ENCODE data around the gene CAT.
A peak's percentile ranks its signal among the peaks of the same experiment; 100 is the strongest.

The CAT gene

GRCh38 chr11:34499719-34500500, 61.2 kb downstream of the CAT start:
- DNase-seq, result no peak

- no peak for DNase-seq
Measured at GRCh38 chr11:34501500-34501899, 62.8 kb downstream of the CAT start.

DNA sequence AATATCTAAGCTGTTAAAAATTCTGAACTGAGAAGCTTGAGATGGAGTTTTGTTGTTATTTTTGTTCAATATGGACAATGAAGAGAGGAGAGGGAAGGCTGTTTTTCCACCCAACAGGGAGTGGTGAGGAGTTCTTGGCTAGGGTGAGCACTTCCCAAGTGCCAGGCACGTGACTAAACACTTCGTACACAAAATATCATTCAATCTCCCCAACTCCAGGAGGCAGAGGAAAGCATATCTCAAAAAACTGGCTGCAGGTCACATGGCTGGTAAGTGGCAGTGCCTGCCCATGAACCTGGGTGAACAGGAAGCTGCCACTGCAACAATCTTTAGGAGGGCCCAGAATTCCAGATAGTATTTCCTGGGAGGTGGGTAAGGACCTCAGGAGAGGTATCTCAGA, 63.2 kb downstream of the CAT start:
- DNase-seq, result no peak

DNA sequence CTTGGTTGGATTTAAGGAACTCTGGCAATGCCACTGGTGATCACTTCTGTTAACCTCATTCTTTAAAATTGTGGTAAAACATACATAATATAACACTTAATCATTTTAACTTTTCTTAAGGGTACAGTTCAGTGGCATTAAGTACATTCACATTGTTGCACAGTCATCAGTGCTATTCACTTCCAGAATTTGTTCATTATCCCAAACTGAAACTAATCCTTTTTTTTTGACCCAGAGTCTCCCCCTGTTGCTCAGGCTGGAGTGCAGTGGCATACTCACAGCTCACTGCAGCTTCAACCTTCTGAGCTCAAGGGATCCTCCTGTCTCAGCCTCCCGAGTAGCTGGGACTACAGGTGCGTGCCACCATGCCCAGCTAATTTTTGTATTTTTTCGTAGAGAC, 64.2 kb downstream of the CAT start:
- DNase-seq, result no peak

- DNase-seq, result no peak
Measured at GRCh38 chr11:34505874-34506273, 67.1 kb downstream of the CAT start.

DNA sequence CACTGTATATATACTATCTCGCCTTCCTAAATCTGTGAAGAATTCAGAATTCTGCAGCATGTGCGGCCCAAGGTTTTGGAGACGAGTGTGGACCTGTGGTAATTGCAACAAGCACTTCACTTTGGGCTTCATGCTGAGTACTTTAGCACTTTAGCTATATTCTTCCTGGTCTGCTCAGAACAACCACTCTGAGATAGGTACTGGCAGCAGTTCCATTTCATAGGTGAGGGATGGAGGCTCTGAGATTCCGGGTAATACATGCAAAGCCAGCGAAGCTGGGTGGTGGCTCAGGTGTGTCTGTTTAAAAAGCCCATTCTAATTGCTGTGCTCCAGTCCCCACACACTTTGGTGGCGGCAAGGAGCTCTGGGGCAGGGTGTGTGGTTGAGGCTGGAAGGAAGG, 68.4 kb downstream of the CAT start:
- DNase-seq, result no peak

- no peak for DNase-seq
Measured at GRCh38 chr11:34507610-34508009, 68.9 kb downstream of the CAT start.

DNA sequence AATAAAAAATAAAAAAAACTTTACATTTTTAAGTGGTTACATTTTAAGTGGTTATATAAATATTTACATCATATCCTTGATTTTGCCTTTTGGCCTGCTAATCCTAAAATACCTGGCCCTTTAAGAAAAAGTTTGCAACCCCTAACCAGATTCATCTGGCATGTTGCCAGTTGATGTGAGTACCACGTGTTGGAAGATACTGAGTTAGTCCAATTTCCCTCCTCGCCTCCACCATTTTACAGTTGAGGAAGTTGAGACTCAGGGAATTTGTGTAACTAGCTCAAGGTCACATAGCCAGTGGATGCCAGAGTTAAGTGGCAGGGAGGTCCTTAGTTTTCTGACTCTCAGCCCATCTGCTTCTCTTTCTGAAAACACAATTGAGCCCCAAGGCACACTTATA, 69.8 kb downstream of the CAT start:
- DNase-seq, result no peak

- DNase-seq, result no peak
Measured at GRCh38 chr11:34509336-34509876, 70.7 kb downstream of the CAT start.

GRCh38 chr11:34510218-34510617, 71.5 kb downstream of the CAT start:
- no peak for DNase-seq

GRCh38 chr11:34510673-34511072, 71.9 kb downstream of the CAT start:
- DNase-seq, result no peak

GRCh38 chr11:34512840-34513681, 74.3 kb downstream of the CAT start:
- DNase-seq, result peak; percentile 46 to 53

- no peak for DNase-seq
Measured at GRCh38 chr11:34513682-34514449, 75.1 kb downstream of the CAT start, which contains the start of gene ELF5. TSS of gene ELF5 (minus strand) at chr11:34513794. CDS start at chr11:34505749, 8,045 bp downstream.

- no peak for DNase-seq
Measured at GRCh38 chr11:34514597-34514996, 75.9 kb downstream of the CAT start.

DNA sequence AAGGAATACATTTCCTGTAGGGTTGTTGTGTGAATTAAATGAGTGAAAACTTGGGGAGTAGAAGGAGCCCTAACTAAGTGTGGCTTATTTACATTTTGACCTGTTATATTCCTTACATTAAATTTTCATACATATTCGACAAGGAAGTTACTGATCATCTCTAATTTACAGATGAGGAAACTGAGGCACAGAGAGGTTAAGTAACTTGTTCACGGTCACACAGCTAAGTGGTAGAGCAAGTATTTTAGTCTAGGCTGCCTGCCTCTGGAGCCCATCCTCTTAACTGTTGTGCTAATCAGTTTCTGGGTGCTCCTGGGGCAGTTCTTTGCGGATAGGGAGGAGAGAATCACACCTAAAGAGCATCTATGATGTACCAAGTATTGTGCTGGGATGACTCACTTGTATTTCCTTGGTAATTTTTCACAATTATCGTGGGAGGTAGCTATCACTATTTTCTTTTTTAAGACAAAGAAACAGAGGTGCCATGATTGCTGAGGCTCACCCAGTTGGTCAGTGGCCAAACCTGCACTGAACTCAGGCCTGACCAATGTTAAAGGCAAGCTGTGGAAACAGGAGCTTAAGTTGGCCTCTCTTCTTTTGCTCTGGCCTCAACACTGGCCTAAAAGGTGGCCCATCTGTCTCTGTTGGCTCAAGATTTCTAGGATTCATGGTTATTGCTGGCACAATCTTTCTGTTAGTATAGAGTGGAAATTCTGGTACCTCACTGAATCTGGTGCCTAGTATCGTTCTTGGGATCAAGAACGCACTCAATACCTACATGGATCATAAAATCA, 77.7 kb downstream of the CAT start:
- DNase-seq, result no peak

GRCh38 chr11:34519595-34520235, 81.0 kb downstream of the CAT start:
- no peak for DNase-seq

DNA sequence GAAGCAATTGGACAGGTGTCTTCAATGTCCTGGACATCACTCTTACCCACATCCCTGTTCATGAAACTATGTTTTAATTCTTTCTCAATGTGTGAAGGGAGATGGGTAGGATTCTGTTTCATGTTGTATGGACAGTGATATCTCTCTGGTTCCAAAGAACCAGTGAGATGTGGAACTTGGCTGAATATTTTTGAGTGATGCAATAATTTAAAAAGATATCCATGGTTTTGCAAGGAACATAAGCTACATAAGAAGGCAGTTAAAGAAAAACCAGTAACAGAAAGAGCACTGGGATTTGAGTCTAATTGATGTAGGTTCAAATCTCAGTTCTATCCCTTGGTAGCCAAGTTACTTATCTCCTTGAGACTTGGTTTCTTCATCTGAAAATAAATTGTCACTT, 82.5 kb downstream of the CAT start:
- no peak for DNase-seq

Measured in stimulated activated CD4-positive, alpha-beta T cell treated with anti-CD3 and anti-CD28 coated beads, Interleukin-2, amount 100 ng/mL, for 48 hours (primary cell).